Loucy (cell line): Measurements from ENCODE around the gene CDYL2.

Experiments used
- EZH2phosphoT487 ChIP-seq: fragments of 200-600 bp; IDR thresholded peaks from 2 replicates; pipeline ENCODE4 v1.6.1; 2018; ENCODE audit warnings: antibody characterized with exemption, mild to moderate bottlenecking, moderate library complexity, borderline replicate concordance
- TF ChIP-seq, protein P1 (sequence below): fragments of 200-600 bp; sonication (generic); conservative IDR thresholded peaks from 2 replicates; pipeline ENCODE4 v1.5.1; 2014; ENCODE audit warnings: mild to moderate bottlenecking, antibody characterized with exemption, low read length

DNA sequence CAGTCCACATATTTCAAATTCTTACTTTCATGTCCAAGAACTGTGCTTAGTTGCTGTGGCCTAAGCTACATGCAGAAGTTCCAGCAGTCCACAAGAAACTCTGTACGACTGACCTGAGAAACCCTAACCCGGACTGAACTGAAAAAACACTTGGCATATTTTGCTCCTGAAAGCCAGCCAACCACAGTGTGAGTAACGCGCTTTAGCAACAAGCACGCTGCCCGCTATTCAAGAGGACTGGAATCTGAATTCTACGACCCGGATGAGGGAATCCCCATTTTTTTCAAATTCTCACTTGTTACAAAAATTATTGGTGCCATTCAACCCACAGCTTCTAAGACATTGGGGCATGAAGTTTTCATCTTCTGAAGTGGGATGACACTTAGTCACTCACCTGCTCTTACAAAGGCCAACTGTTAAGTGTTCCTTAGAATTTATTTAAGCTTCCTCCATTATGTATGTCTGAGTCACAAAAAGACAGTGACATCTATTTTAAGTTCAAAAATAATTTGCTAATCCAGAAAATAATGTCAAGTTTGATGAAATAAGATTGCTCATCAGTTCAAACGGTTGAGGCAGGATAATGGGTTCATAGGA is 78.7 kb downstream of the CDYL2 start:
- TF ChIP-seq, protein P1, sequence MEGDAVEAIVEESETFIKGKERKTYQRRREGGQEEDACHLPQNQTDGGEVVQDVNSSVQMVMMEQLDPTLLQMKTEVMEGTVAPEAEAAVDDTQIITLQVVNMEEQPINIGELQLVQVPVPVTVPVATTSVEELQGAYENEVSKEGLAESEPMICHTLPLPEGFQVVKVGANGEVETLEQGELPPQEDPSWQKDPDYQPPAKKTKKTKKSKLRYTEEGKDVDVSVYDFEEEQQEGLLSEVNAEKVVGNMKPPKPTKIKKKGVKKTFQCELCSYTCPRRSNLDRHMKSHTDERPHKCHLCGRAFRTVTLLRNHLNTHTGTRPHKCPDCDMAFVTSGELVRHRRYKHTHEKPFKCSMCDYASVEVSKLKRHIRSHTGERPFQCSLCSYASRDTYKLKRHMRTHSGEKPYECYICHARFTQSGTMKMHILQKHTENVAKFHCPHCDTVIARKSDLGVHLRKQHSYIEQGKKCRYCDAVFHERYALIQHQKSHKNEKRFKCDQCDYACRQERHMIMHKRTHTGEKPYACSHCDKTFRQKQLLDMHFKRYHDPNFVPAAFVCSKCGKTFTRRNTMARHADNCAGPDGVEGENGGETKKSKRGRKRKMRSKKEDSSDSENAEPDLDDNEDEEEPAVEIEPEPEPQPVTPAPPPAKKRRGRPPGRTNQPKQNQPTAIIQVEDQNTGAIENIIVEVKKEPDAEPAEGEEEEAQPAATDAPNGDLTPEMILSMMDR, result no peak
- TF ChIP-seq EZH2phosphoT487, result no peak
